Heart left ventricle (tissue), 16 donors: ENCODE results near the gene EML1. TPM values are rescaled to one million over a fixed set of nuclear protein-coding genes. Genes with fewer than 3 reads are reported as not detected.
"Not testable (repeated sequence)": the region's sequence is repeated elsewhere in the genome, so short reads cannot be mapped to it uniquely, and the experiment has no call there.

ENCODE experiments used
- ATAC-seq, 4 donors: fragments of 200-7000 bp; cut with Tn5 transposase; one replicate each; pipeline ENCODE4 v1.9.1; 2020 to 2022; ENCODE audit warnings: moderate library complexity in 4 of 4, mild to moderate bottlenecking in 3 of 4, moderate number of reproducible peaks in 1 of 4
- DNase-seq, 5 donors: peaks; one replicate each; pipeline ENCODE4 v3.0.0-alpha.2; 2020
- H3K27ac ChIP-seq, 12 donors: fragments of 200-600 bp; sonication (generic) in 4 of 12; one replicate each; pipeline versions ENCODE4 v1.5.0 to v1.8.0; 2016 to 2022; ENCODE audit warnings: mild to moderate bottlenecking in 2 of 12
- H3K27me3 ChIP-seq, 9 donors: fragments of 200-600 bp; sonication (generic) in 2 of 9; one replicate each; pipeline versions ENCODE4 v1.5.1 to v1.8.0; 2016 to 2022; ENCODE audit warnings: mild to moderate bottlenecking in 3 of 9
- H3K36me3 ChIP-seq, 9 donors: fragments of 200-600 bp; sonication (generic) in 2 of 9; one replicate each; pipeline versions ENCODE4 v1.5.0 to v1.8.0; 2018 to 2022; ENCODE audit warnings: mild to moderate bottlenecking in 2 of 9
- H3K4me1 ChIP-seq, 12 donors: fragments of 200-600 bp; sonication (generic) in 4 of 12; one replicate each; pipeline versions ENCODE4 v1.5.0 to v1.8.0; 2016 to 2022; ENCODE audit warnings: mild to moderate bottlenecking in 3 of 12
- H3K4me3 ChIP-seq, 12 donors: fragments of 200-600 bp; sonication (generic) in 4 of 12; one replicate each; pipeline versions ENCODE4 v1.5.0 to v1.8.0; 2017 to 2022; ENCODE audit warnings: mild to moderate bottlenecking in 9 of 12, moderate library complexity in 4 of 12
- H3K9me3 ChIP-seq, 12 donors: fragments of 200-600 bp; sonication (generic) in 4 of 12; one replicate each; pipeline versions ENCODE4 v1.5.0 to v1.8.0; 2016 to 2022; ENCODE audit warnings: mild to moderate bottlenecking in 1 of 12
- CTCF ChIP-seq, 12 donors: fragments of 200-600 bp; sonication (generic) in 4 of 12; IDR thresholded peaks; one replicate each; pipeline versions ENCODE4 v1.5.0 to v1.8.0; 2018 to 2022; ENCODE audit warnings: antibody characterized with exemption in 12 of 12, mild to moderate bottlenecking in 5 of 12
- POLR2A ChIP-seq, 2 donors: fragments of 450-650 bp; IDR thresholded peaks; one replicate each; pipeline ENCODE4 v1.6.1; 2017; ENCODE audit warnings: antibody characterized with exemption in 2 of 2, mild to moderate bottlenecking in 2 of 2, moderate library complexity in 2 of 2
- whole genome bisulfite sequencing, 4 donors: extraction: QIAGEN DNeasy Blood & Tissue Kit in 2 of 4; methylation state at CpG; one replicate each; pipeline versions ENCODE4 v1.1.5 to v1.1.7; 2013 to 2018; 5-methylcytosine and 5-hydroxymethylcytosine counted together
- intact Hi-C, 10 donors: fragments of 100-400 bp; cut with DNase I; formaldehyde crosslinking; loops; one replicate each; pipeline versions ENCODE4 v1.11.1 to v1.14.2; 2022
- polyA plus RNA-seq, 2 donors: library from polyadenylated mRNA; stranded (reverse); fragments of 200-250 nt; gene quantifications; one replicate each; pipeline ENCODE4 v1.2.3, GENCODE V29; 2013
- total RNA-seq, 9 donors: library from RNA; depleted of rRNA in 2 of 9; stranded (reverse); fragments of >200 nt in 2 of 9; fragmentation: NEBNext Ultra II Directional in 3 of 9; extraction: Animal tissue kit (Norgen Biotek cat#: 25700) in 3 of 9; gene quantifications; one replicate each; pipeline versions ENCODE4 v1.1.0 to v1.2.4, GENCODE V29; 2016 to 2023
- donor health status: ischemic (EF 13 %, LVEDD 7.1; RV severe dilation, severe dysfunction).
- donor health status: healthy with polysubstance abuse.
- donor health status: DM: no; HTN: yes; CAD: no.
- donor health status: DM: no; HTN: no; CAD: no.
- donor health status: ischemic (EF 25% LVEDD 6.9; RV normal size, moderate dysfunction).
- donor health status: ischemic (EF 25% LVEDD 5.7; RV mildly dilated, moderate dysfunction).
- donor health status: healthy.
- donor health status: DM: yes; HTN: yes; CAD: no.
- donor health status: ischemic (EF 35%, LVEDD 5.7; RV mildly dilated, moderate dysfunction).
- donor health status: nonischemic (EF 11% LVEDD 7.7; RV severe dilation, severe dysfunction).
- donor health status: DM: yes; HTN: yes; CAD: no.
- donor health status: PGD.
- donor health status: ischemic (EF 29% LVEDD 5.4; RV normal size, mild dysfunction).
- donor health status: nonischemic (EF 23%, LVEDD 6.1; RV moderate dilation, normal function).

Gene EML1
- total and polyA plus RNA-seq, 11 donors = 7.4 to 49.7 (median 39.3) TPM

GRCh38 chr14:99947695-99948094, 154.5 kb downstream of the EML1 start:
- peaks cover 0 to 17% (median 0%) of the 10 kb centered on the region in 9 donors for H3K27me3 ChIP-seq
- H3K4me3 ChIP-seq = no peak overlapping the region
- peaks cover 0 to 15% (median 9%) of the 10 kb centered on the region in 12 donors for H3K4me1 ChIP-seq
- DNase-seq (no peak), ATAC-seq (no peak)
- TF ChIP-seq POLR2A (IDR thresholded peaks at IDR 0.05) (no peak), CTCF (IDR thresholded peaks at IDR 0.05) (no peak)
- peaks cover 0 to 5% (median 0%) of the 10 kb centered on the region in 9 donors for H3K36me3 ChIP-seq
- H3K9me3 ChIP-seq = no peaks in the 10 kb centered on the region
- 71 to 76% (median 73%) methylated on average over 6 of the region's 6 CpGs for WGBS, 4 donors
- intact Hi-C loops = no loop called here
- H3K27ac ChIP-seq = no peak overlapping the region

GRCh38 chr14:99949011-99949732, 156.0 kb downstream of the EML1 start:
- DNase-seq = peak in 1 of 5 donors; percentile 15
- ATAC-seq, H3K9me3 ChIP-seq, H3K4me3 ChIP-seq, H3K36me3 ChIP-seq, H3K27ac ChIP-seq, intact Hi-C loops: not testable (repeated sequence)
- peaks cover 0 to 17% (median 0%) of the 10 kb centered on the region in 9 donors for H3K27me3 ChIP-seq
- peaks cover 0 to 15% (median 9%) of the 10 kb centered on the region in 12 donors for H3K4me1 ChIP-seq
- WGBS, 4 donors = 31 to 46% (median 36%) methylated on average over 12 to 14 of the region's 19 CpGs

GRCh38 chr14:99950181-99950580, 157.0 kb downstream of the EML1 start:
- peaks cover 0 to 15% (median 9%) of the 10 kb centered on the region in 12 donors for H3K4me1 ChIP-seq
- no peak overlapping the region for H3K4me3 ChIP-seq
- TF ChIP-seq CTCF (IDR thresholded peaks at IDR 0.05) = no peak
- TF ChIP-seq POLR2A (IDR thresholded peaks at IDR 0.05) = no peak
- intact Hi-C loops = no loop called here
- no peaks in the 10 kb centered on the region for H3K9me3 ChIP-seq
- no peaks in the 10 kb centered on the region for H3K36me3 ChIP-seq
- no peak for ATAC-seq
- peak in 1 of 5 donors; percentile 33 for DNase-seq
- no peak overlapping the region for H3K27ac ChIP-seq
- peaks cover 0 to 17% (median 0%) of the 10 kb centered on the region in 9 donors for H3K27me3 ChIP-seq
- 56 to 66% (median 63%) methylated on average over 7 to 8 of the region's 8 CpGs for WGBS, 4 donors

- Histone ChIP-seq H3K9me3 (no peaks in the 10 kb centered on the region), H3K4me3 (no peak overlapping the region), H3K27ac (no peak overlapping the region), H3K27me3 (peaks cover 0 to 17% (median 0%) of the 10 kb centered on the region in 9 donors), H3K36me3 (no peaks in the 10 kb centered on the region), H3K4me1 (peaks cover 0 to 15% (median 9%) of the 10 kb centered on the region in 12 donors)
- ATAC-seq (no peak), DNase-seq (no peak)
- 67 to 76% (median 70%) methylated on average over 8 of the region's 8 CpGs for WGBS, 4 donors
- no peak for TF ChIP-seq CTCF (IDR thresholded peaks at IDR 0.05)
- no peak for TF ChIP-seq POLR2A (IDR thresholded peaks at IDR 0.05)
- intact Hi-C loops = no loop called here
Measured at GRCh38 chr14:99951085-99951484, 157.9 kb downstream of the EML1 start.
